Thyroid gland (tissue), 4 donors: ENCODE data around the gene SCEL.

ENCODE experiments used
- POLR2A ChIP-seq, 2 donors: fragments of 450-650 bp; IDR thresholded peaks; one replicate each; pipeline ENCODE4 v1.6.1; 2017; ENCODE audit warnings: antibody characterized with exemption in 2 of 2, mild to moderate bottlenecking in 2 of 2, moderate library complexity in 1 of 2
- TF ChIP-seq, protein P1 (sequence below), 6 experiments: fragments of 200-600 bp in 3 of 6; fragments of 450-650 bp in 3 of 6; sonication (generic) in 3 of 6; IDR thresholded peaks; one replicate each; pipeline ENCODE4 v1.5.1; 2016 to 2019; ENCODE audit warnings: antibody characterized with exemption in 6 of 6, mild to moderate bottlenecking in 2 of 6, inconsistent platforms in 1 of 6, moderate library complexity in 1 of 6

DNA sequence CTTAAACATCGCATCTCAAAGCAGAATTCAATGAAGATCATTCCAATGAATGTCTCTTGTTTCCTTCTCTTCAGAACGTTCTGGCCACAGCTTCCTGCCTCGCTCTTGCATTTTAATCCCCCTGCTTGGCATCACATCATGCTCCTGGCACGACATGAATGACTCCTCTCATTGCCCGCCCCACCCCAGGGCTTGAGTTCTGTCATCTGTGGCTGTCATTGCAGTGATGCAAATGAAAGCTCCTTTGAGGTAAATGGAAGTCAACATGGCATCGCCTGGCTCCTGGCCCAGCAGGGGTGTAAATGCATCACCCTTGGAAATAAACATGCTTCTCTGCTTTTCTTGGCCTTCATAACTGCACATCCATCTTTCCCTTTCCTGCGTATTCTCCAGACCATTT, 48.6 kb downstream of the SCEL start:
- no peak for TF ChIP-seq POLR2A (IDR thresholded peaks at IDR 0.05)
- TF ChIP-seq, protein P1, sequence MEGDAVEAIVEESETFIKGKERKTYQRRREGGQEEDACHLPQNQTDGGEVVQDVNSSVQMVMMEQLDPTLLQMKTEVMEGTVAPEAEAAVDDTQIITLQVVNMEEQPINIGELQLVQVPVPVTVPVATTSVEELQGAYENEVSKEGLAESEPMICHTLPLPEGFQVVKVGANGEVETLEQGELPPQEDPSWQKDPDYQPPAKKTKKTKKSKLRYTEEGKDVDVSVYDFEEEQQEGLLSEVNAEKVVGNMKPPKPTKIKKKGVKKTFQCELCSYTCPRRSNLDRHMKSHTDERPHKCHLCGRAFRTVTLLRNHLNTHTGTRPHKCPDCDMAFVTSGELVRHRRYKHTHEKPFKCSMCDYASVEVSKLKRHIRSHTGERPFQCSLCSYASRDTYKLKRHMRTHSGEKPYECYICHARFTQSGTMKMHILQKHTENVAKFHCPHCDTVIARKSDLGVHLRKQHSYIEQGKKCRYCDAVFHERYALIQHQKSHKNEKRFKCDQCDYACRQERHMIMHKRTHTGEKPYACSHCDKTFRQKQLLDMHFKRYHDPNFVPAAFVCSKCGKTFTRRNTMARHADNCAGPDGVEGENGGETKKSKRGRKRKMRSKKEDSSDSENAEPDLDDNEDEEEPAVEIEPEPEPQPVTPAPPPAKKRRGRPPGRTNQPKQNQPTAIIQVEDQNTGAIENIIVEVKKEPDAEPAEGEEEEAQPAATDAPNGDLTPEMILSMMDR (IDR thresholded peaks at IDR 0.05): no peak
